Pancreas (tissue), 10 donors: ENCODE data around the gene LRSAM1. TPM values are rescaled to one million over a fixed set of nuclear protein-coding genes. Genes with fewer than 3 reads are reported as not detected.

Source experiments
- ATAC-seq, 4 donors: fragments of 200-7000 bp; cut with Tn5 transposase; one replicate each; pipeline versions ENCODE4 v1.8.0 to v1.9.1; 2020; ENCODE audit warnings: mild to moderate bottlenecking in 4 of 4, moderate library complexity in 4 of 4
- DNase-seq, 6 donors: peaks; one replicate each; pipeline ENCODE4 v3.0.0-alpha.2; 2020
- FAIRE-seq: peaks from 2 replicates; lab custom pipeline; 2012; peaks lifted over from hg19 to GRCh38; lab: Jason Lieb, UNC
- H3K27ac ChIP-seq, 4 donors: fragments of 200-600 bp; sonication (generic); 1 replicate in 3 of 4; 2 replicates in 1 of 4; pipeline versions ENCODE4 v1.5.0 to v1.8.0; 2020
- H3K27me3 ChIP-seq, 4 donors: fragments of 200-600 bp; one replicate each; pipeline ENCODE4 v1.8.0; 2021
- H3K36me3 ChIP-seq, 3 donors: fragments of 200-600 bp; sonication (generic) in 1 of 3; one replicate each; pipeline versions ENCODE4 v1.5.0 to v1.8.0; 2020 to 2021
- H3K4me1 ChIP-seq, 3 donors: fragments of 200-600 bp; one replicate each; pipeline ENCODE4 v1.8.0; 2021
- H3K4me3 ChIP-seq, 4 donors: fragments of 200-600 bp; sonication (generic) in 2 of 4; one replicate each; pipeline versions ENCODE4 v1.5.0 to v1.8.0; 2020 to 2021
- H3K9me3 ChIP-seq, 4 donors: fragments of 200-600 bp; one replicate each; pipeline ENCODE4 v1.8.0; 2021
- WGBS, 2 donors: extraction: QIAGEN DNeasy Blood & Tissue Kit; methylation state at CpG; one replicate each; pipeline ENCODE4 v1.1.7; 2013; 5-methylcytosine and 5-hydroxymethylcytosine counted together
- intact Hi-C, 3 donors: fragments of 100-400 bp; cut with DNase I; formaldehyde crosslinking; loops; one replicate each; pipeline versions ENCODE4 v1.11.1 to v1.14.2; 2022
- polyA plus RNA-seq, 2 donors: library from polyadenylated mRNA; stranded (reverse); fragments of 200-250 nt; gene quantifications; one replicate each; pipeline ENCODE4 v1.2.3, GENCODE V29; 2013
- total RNA-seq, 6 donors: library from RNA; stranded (reverse); fragmentation: NEBNext Ultra II Directional in 4 of 6; extraction: Animal tissue kit (Norgen Biotek cat#: 25700) in 4 of 6; gene quantifications; one replicate each; pipeline versions ENCODE4 v1.2.1 to v1.2.4, GENCODE V29; 2021 to 2023
- TF ChIP-seq, protein P1 (sequence below), 4 donors: fragments of 200-600 bp; sonication (generic) in 3 of 4; IDR thresholded peaks; one replicate each; pipeline versions ENCODE4 v1.5.0 to v1.8.0; 2021; ENCODE audit warnings: antibody characterized with exemption in 4 of 4
- donor health status: healthy with polysubstance abuse.
- donor health status: DM: no; HTN: no; CAD: no; lungs with moderate emphysema.
- donor health status: DM: no; HTN: no; CAD: no.
- donor health status: control.
- donor health status: control.
- donor health status: Bipolar disorder and iron deficiency.
- donor health status: DM: yes; HTN: yes; CAD: no.
- donor health status: DM: no; HTN: no; CAD: no.
- donor health status: DM: no; HTN: no; CAD: no.
- donor health status: DM: yes; HTN: yes; CAD: no.

The LRSAM1 gene
- total and polyA plus RNA-seq, 8 donors: 4.3 to 24.9 (median 7.7) TPM

DNA sequence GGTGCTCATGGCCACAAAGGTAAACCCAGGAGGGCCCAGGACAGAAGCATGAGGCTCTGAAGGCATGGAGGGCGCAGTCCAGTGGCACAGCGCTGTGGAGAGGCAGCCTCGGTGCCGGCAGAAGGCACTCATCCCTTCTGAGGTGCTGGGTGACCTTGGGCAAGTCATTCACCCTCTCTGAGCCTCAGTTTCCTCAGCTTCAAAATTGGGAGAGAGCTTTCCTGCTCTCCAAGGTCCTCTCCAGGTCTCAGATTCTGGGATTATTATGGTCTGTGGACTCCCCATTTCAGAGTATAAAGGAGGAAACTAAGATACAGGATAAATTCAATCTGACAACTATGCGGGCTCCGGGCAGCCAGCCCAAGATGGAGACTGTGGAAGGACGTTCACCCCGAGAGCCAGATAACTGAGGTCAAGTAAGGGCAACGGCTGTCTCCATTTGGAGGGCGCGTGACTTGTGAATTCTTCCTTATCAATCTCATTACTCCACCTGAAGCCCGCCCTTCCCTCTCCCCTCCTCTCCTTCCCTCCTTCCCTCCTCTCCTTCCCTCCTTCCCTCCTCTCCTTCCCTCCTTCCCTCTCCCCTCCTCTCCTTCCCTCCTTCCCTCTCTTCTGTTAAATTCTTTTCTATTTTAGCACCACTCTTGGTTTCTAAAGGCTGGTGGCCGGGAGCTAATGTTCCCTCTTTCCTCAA, 58.1 kb downstream of the LRSAM1 start:
- intact Hi-C loops: loop anchor here in 2 of 3 donors (5.0 to 10.0 kb wide), 2 partner anchors 75 to 78 kb away; no protein-coding TSS in a partner anchor
- Histone ChIP-seq H3K4me1 (no peaks in the 10 kb centered on the region), H3K27ac (no peak overlapping the region), H3K4me3 (no peak overlapping the region), H3K36me3 (peaks cover 12 to 65% (median 32%) of the 10 kb centered on the region in 3 donors), H3K9me3 (no peaks in the 10 kb centered on the region), H3K27me3 (no peaks in the 10 kb centered on the region)
- FAIRE-seq: no peak
- no peak for DNase-seq
- 42 to 55% methylated on average over 12 to 13 of the region's 13 CpGs for WGBS, 2 donors
- no peak for ATAC-seq
- TF ChIP-seq, protein P1, sequence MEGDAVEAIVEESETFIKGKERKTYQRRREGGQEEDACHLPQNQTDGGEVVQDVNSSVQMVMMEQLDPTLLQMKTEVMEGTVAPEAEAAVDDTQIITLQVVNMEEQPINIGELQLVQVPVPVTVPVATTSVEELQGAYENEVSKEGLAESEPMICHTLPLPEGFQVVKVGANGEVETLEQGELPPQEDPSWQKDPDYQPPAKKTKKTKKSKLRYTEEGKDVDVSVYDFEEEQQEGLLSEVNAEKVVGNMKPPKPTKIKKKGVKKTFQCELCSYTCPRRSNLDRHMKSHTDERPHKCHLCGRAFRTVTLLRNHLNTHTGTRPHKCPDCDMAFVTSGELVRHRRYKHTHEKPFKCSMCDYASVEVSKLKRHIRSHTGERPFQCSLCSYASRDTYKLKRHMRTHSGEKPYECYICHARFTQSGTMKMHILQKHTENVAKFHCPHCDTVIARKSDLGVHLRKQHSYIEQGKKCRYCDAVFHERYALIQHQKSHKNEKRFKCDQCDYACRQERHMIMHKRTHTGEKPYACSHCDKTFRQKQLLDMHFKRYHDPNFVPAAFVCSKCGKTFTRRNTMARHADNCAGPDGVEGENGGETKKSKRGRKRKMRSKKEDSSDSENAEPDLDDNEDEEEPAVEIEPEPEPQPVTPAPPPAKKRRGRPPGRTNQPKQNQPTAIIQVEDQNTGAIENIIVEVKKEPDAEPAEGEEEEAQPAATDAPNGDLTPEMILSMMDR (IDR thresholded peaks at IDR 0.05): no peak

DNA sequence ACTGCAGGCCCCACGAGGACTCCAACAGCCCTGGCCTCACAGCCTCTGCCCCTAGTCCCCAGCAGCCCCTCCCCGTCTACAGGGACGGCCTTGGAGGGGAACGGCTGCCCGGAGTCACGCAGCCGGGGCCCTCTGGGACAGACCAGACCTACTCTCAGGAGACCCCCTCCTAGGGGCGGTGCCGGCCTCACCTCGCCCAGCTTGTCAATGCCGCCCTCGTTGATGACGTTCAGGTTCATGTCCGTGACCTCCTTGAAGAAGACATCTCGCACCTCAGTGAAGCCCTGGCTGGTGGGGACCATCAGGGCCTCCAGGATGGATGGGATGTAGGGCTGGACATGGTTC, 58.6 kb downstream of the LRSAM1 start:
- H3K36me3 ChIP-seq: peaks cover 12 to 65% (median 29%) of the 10 kb centered on the region in 3 donors
- H3K27ac ChIP-seq: no peak overlapping the region
- H3K4me3 ChIP-seq: no peak overlapping the region

DNA sequence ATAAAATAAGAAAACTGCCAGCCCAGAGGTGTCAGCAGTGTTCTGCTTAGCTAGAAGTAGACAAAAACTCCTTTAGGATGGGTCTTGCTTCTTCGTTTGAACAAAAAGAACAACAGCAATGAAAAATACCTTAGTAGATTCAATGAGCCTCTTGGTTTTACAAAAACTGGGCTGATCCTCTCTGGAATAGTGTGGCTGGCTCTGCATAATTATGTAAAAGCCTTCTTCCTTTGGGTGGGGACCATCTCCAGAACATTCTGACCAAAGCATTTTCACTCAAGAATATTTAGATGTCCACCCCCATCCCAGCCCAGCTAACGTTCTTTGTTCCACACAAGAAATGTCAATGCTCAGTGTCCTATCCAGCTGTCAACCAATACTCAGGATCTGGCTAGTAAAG, 63.2 kb downstream of the LRSAM1 start:
- H3K36me3 ChIP-seq: peaks cover 9 to 71% (median 24%) of the 10 kb centered on the region in 3 donors
- TF ChIP-seq, protein P1 (IDR thresholded peaks at IDR 0.05): no peak

More for the DNA sequence above, 58.6 kb downstream of the LRSAM1 start:
- Histone ChIP-seq H3K4me1 (no peaks in the 10 kb centered on the region), H3K9me3 (no peaks in the 10 kb centered on the region), H3K27me3 (no peaks in the 10 kb centered on the region)
- FAIRE-seq (no peak), ATAC-seq (no peak), DNase-seq (no peak)
- TF ChIP-seq, protein P1 (IDR thresholded peaks at IDR 0.05): no peak
- intact Hi-C loops: loop anchor here in 2 of 3 donors (5.0 to 10.0 kb wide), 2 partner anchors 75 to 77 kb away; no protein-coding TSS in a partner anchor
- 63 to 71% methylated on average over 15 of the region's 15 CpGs for WGBS, 2 donors

DNA sequence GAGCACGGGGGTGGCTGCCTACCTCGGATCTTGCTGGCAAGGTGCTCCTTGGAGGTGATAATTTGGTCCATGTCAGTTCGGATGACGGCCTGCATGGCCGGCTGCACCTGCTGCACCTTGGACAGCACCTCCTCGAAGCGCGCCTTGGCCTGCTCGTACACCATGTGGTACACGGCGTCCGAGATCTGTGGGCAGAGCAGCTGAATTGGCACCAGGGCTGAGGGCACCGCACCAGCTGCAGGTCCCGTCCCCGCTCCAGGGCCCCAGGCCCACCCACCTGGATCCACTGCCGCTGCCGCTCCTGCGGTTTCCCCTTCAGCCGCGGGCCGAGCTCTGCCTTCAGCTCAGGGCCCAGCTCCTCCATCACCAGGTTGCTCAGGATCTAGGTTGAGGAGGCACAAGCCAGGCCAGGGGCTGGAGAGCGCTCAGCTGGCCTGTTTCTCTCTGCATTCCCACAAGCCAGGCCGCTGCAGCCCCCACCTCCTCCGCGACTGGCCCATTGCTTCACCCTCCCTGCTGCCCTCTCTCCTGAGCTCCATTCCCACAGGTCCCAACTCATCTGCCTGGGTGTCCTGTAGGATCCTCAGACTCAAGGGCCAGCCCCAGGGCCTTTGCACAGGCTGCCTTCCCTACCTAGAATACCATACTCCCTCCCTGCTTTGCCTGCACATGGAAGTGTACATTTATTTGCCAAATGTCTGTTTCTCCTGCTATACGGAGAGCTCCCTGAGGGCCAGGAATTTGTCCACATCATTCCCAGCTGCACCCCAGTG, 65.7 kb downstream of the LRSAM1 start:
- DNase-seq (peak in 2 of 6 donors; percentile 23 to 64), ATAC-seq (no peak), FAIRE-seq (no peak)
- TF ChIP-seq, protein P1 (IDR thresholded peaks at IDR 0.05): no peak
- Histone ChIP-seq H3K27me3 (no peaks in the 10 kb centered on the region), H3K4me1 (peaks cover 0 to 3% (median 0%) of the 10 kb centered on the region in 3 donors), H3K36me3 (peaks cover 7 to 75% (median 19%) of the 10 kb centered on the region in 3 donors), H3K9me3 (no peaks in the 10 kb centered on the region), H3K27ac (no peak overlapping the region), H3K4me3 (no peak overlapping the region)
- intact Hi-C loops: no loop called here
- whole genome bisulfite sequencing, 2 donors: 91 to 92% methylated on average over 26 of the region's 26 CpGs

More for the DNA sequence above, 63.2 kb downstream of the LRSAM1 start:
- FAIRE-seq: no peak
- Histone ChIP-seq H3K27me3 (no peaks in the 10 kb centered on the region), H3K27ac (no peak overlapping the region), H3K4me3 (no peak overlapping the region), H3K4me1 (no peaks in the 10 kb centered on the region), H3K9me3 (no peaks in the 10 kb centered on the region)
- WGBS, 2 donors: 74 to 78% methylated on average over 2 of the region's 2 CpGs
- intact Hi-C loops: no loop called here
- no peak for ATAC-seq
- DNase-seq: no peak
